Measurements from ENCODE around the gene MGARP. TPM values are rescaled to one million over a fixed set of nuclear protein-coding genes. Genes with fewer than 3 reads are reported as not detected.

MGARP gene
- total RNA-seq, 1 donor from 2014 or later: 2.2 TPM

- intact Hi-C loops (cut with DNase I): no loop called here
- no peaks in the 10 kb centered on the region for H3K27me3 ChIP-seq
- H3K4me3 ChIP-seq: no peak overlapping the region
- TF ChIP-seq CTCF (IDR thresholded peaks at IDR 0.05): no peak
- no peak for TF ChIP-seq POLR2A (IDR thresholded peaks at IDR 0.05)
- no peak for TF ChIP-seq POLR2AphosphoS5 (IDR thresholded peaks at IDR 0.05; ENCODE audit: insufficient read depth in 1 of 2, low read depth in 1 of 2)
- H3K4me1 ChIP-seq: peaks cover 11% of the 10 kb centered on the region
- H3K36me3 ChIP-seq: no peaks in the 10 kb centered on the region
- no peak for DNase-seq (ENCODE audit: extremely low spot score in 2 of 2)
- no peak overlapping the region for H3K27ac ChIP-seq
- H3K9me3 ChIP-seq: no peaks in the 10 kb centered on the region
These were observed 2.2 kb upstream of the MGARP start for GRCh38 chr4:139282065-139282720.

- H3K9me3 ChIP-seq: no peaks in the 10 kb centered on the region
- H3K36me3 ChIP-seq: no peaks in the 10 kb centered on the region
- peak overlapping the region; percentile 50 for H3K27ac ChIP-seq
- TF ChIP-seq CTCF (IDR thresholded peaks at IDR 0.05) (no peak), POLR2AphosphoS5 (IDR thresholded peaks at IDR 0.05; ENCODE audit: insufficient read depth in 1 of 2, low read depth in 1 of 2) (no peak), POLR2A (IDR thresholded peaks at IDR 0.05) (no peak)
- H3K4me1 ChIP-seq: peaks cover 11% of the 10 kb centered on the region
- H3K4me3 ChIP-seq: peak overlapping the region; percentile 52 to 57
- no peaks in the 10 kb centered on the region for H3K27me3 ChIP-seq
- intact Hi-C loops (cut with DNase I): no loop called here
- no peak for DNase-seq (ENCODE audit: extremely low spot score in 2 of 2)
These were observed 889 bp downstream of the MGARP start for GRCh38 chr4:139278912-139279759.

- no peak for TF ChIP-seq POLR2AphosphoS5 (IDR thresholded peaks at IDR 0.05; ENCODE audit: insufficient read depth in 1 of 2, low read depth in 1 of 2)
- TF ChIP-seq CTCF (IDR thresholded peaks at IDR 0.05): no peak
- TF ChIP-seq POLR2A (IDR thresholded peaks at IDR 0.05): no peak
- H3K27ac ChIP-seq: no peak overlapping the region
- peak overlapping the region in 1 of 2 donors; percentile 52 for H3K4me3 ChIP-seq
- H3K27me3 ChIP-seq: no peaks in the 10 kb centered on the region
- no peaks in the 10 kb centered on the region for H3K36me3 ChIP-seq
- intact Hi-C loops (cut with DNase I): no loop called here
- no peaks in the 10 kb centered on the region for H3K9me3 ChIP-seq
- no peak for DNase-seq (ENCODE audit: extremely low spot score in 2 of 2)
- peaks cover 11% of the 10 kb centered on the region for H3K4me1 ChIP-seq
These were observed 1.5 kb downstream of the MGARP start for GRCh38 chr4:139278485-139278884.

DNA sequence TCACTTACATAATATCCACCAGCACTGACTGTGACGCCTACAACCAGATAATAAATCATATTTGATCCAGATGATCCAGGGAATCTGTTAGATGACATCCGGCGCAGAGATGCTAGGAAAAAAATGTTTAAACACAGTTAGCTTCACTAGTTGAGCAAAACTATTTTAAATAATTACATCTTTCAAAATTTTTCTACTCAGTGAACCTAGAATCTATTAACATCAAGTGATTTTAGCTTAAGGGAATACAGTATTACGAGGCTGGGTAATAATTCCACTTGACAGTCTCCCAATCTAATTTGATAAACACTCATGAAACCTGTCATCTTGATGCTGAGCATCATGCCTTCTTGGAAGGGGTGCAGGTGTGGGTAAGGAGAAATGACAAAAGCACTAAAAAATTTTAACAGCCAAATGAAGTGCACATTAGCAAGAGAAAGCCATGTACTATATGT is 4.7 kb downstream of the MGARP start:
- Histone ChIP-seq H3K9me3 (no peaks in the 10 kb centered on the region), H3K4me1 (peaks cover 11% of the 10 kb centered on the region), H3K4me3 (no peak overlapping the region), H3K27ac (no peak overlapping the region), H3K27me3 (no peaks in the 10 kb centered on the region), H3K36me3 (no peaks in the 10 kb centered on the region)
- TF ChIP-seq POLR2AphosphoS5 (IDR thresholded peaks at IDR 0.05; ENCODE audit: insufficient read depth in 1 of 2, low read depth in 1 of 2): no peak
- no peak for TF ChIP-seq POLR2A (IDR thresholded peaks at IDR 0.05)
- no peak for TF ChIP-seq CTCF (IDR thresholded peaks at IDR 0.05)
- DNase-seq (ENCODE audit: extremely low spot score in 2 of 2): no peak
- intact Hi-C loops (cut with DNase I): no loop called here

- TF ChIP-seq POLR2AphosphoS5 (IDR thresholded peaks at IDR 0.05; ENCODE audit: insufficient read depth in 1 of 2, low read depth in 1 of 2) (no peak), POLR2A (IDR thresholded peaks at IDR 0.05) (no peak)
- Histone ChIP-seq H3K4me1 (peaks cover 11% of the 10 kb centered on the region), H3K36me3 (no peaks in the 10 kb centered on the region), H3K27me3 (no peaks in the 10 kb centered on the region), H3K27ac (no peak overlapping the region), H3K4me3 (no peak overlapping the region), H3K9me3 (no peaks in the 10 kb centered on the region)
- DNase-seq (ENCODE audit: extremely low spot score in 2 of 2): no peak
- intact Hi-C loops (cut with DNase I): no loop called here
These were observed 5.2 kb downstream of the MGARP start for GRCh38 chr4:139274790-139275189.

Measured in vagina (tissue), 2 donors.